ENCODE results near the gene C5orf15. TPM values are rescaled to one million over a fixed set of nuclear protein-coding genes. Genes with fewer than 3 reads are reported as not detected.

Gene C5orf15
- polyA plus RNA-seq, 1 donor from 2014 or later = 72.3 TPM

DNA sequence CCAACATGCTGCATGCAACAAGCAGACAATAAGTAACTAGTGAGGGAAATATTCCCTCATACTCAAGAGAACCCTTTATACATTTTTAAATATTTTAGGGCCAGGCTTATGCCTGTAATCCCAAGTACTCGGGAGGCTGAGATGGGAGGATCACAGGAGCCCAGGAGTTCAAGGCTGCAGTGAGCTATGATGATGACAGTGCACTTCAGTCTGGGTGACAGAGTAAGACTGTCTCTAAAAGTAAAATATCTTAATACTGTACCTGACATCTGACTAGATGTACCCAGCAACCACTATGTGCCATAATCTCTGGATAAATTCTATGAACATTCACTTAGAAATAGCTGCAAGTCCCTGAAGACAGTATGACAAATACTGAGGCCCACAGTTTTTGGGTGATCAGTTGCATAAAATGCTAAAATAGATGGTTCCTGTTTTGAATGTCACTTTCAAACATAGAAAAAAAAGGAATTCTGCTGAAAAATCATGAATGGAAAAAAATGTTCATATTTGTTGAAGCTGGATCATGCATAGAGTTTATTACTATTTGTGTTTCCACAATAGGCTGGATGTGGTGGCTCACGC, 2.0 kb upstream of the C5orf15 start:
- no peak overlapping the region for H2AFZ ChIP-seq (ENCODE audit: low read depth, low read length)
- H3K4me2 ChIP-seq (ENCODE audit: low read length) = no peak overlapping the region
- no peak overlapping the region for H3K4me3 ChIP-seq (ENCODE audit: low read length)
- H4K20me1 ChIP-seq (ENCODE audit: insufficient read depth) = no peaks in the 10 kb centered on the region
- H3K27me3 ChIP-seq (ENCODE audit: insufficient read depth, low read depth, low read length) = no peaks in the 10 kb centered on the region
- H3K79me2 ChIP-seq (replicated peaks; ENCODE audit: insufficient read depth, low read length) = peaks cover 26% of the 10 kb centered on the region
- no peaks in the 10 kb centered on the region for H3K9me2 ChIP-seq (ENCODE audit: insufficient read depth, low read length)
- no peak for TF ChIP-seq POLR2AphosphoS5 (IDR thresholded peaks at IDR 0.05)
- no peak for TF ChIP-seq EP300 (conservative IDR thresholded peaks at IDR 0.05; ENCODE audit: poor library complexity, severe bottlenecking)
- no peak for TF ChIP-seq CTCF (IDR thresholded peaks at IDR 0.05; ENCODE audit: poor library complexity, severe bottlenecking)
- TF ChIP-seq REST (IDR thresholded peaks at IDR 0.05; ENCODE audit: borderline replicate concordance) = no peak
- TF ChIP-seq RAD21 (conservative IDR thresholded peaks at IDR 0.05) = no peak
- TF ChIP-seq TAF1 (IDR thresholded peaks at IDR 0.05; ENCODE audit: low read depth) = no peak
- no peak for TF ChIP-seq EZH2 (IDR thresholded peaks at IDR 0.05; ENCODE audit: borderline replicate concordance, insufficient read depth, low read length, poor library complexity, severe bottlenecking)
- TF ChIP-seq SMC3 (conservative IDR thresholded peaks at IDR 0.05; ENCODE audit: poor library complexity) = no peak
- peaks cover 5% of the 10 kb centered on the region for H3K36me3 ChIP-seq (ENCODE audit: insufficient read depth, low read length)
- H3K27ac ChIP-seq (ENCODE audit: low read length) = no peak overlapping the region
- H3F3A ChIP-seq (ENCODE audit: insufficient read depth, low read length, poor library complexity, severe bottlenecking) = no peaks in the 10 kb centered on the region
- no peaks in the 10 kb centered on the region for H3K9me3 ChIP-seq (ENCODE audit: low read length)
- no peak overlapping the region for H3K9ac ChIP-seq (ENCODE audit: low read length)

- Histone ChIP-seq H3K4me3 (ENCODE audit: low read length) (no peak overlapping the region), H3K9me3 (ENCODE audit: low read length) (no peaks in the 10 kb centered on the region), H4K20me1 (ENCODE audit: insufficient read depth) (no peaks in the 10 kb centered on the region), H3K9ac (ENCODE audit: low read length) (no peak overlapping the region), H3K27ac (ENCODE audit: low read length) (no peak overlapping the region), H3K79me2 (replicated peaks; ENCODE audit: insufficient read depth, low read length) (peaks cover 33% of the 10 kb centered on the region), H3K27me3 (ENCODE audit: insufficient read depth, low read depth, low read length) (no peaks in the 10 kb centered on the region), H3K4me2 (ENCODE audit: low read length) (no peak overlapping the region), H3K9me2 (ENCODE audit: insufficient read depth, low read length) (no peaks in the 10 kb centered on the region), H3F3A (ENCODE audit: insufficient read depth, low read length, poor library complexity, severe bottlenecking) (no peaks in the 10 kb centered on the region), H3K36me3 (ENCODE audit: insufficient read depth, low read length) (peaks cover 5% of the 10 kb centered on the region), H2AFZ (ENCODE audit: low read depth, low read length) (no peak overlapping the region)
- TF ChIP-seq RAD21 (conservative IDR thresholded peaks at IDR 0.05) (no peak), EP300 (conservative IDR thresholded peaks at IDR 0.05; ENCODE audit: poor library complexity, severe bottlenecking) (no peak)
Measured at GRCh38 chr5:133969654-133970324, 1.4 kb upstream of the C5orf15 start.
